Endothelial cell of umbilical vein (primary cell): ENCODE measurements around the gene NHSL2. TPM values are rescaled to one million over a fixed set of nuclear protein-coding genes. Genes with fewer than 3 reads are reported as not detected.

Source experiments
- BruUV-seq: library from RNA; stranded (reverse); fragments of 400-500 nt; replicated peaks from 2 replicates; lab custom pipeline; 2021; lab: Mats Ljungman, UMichigan
- CTCF ChIA-PET: fragments of 300-600, 350-600 bp; sonication (Branson Sonifier 250); formaldehyde crosslinking; loops from one replicate; lab custom pipeline; 2021; ENCODE audit warnings: antibody characterized with exemption, inconsistent platforms; lab: Charles Lee
- POLR2A ChIA-PET: fragments of 300-600, 350-600 bp; sonication (Branson Sonifier 250); formaldehyde crosslinking; loops from one replicate; lab custom pipeline; 2021; ENCODE audit warnings: antibody characterized with exemption, inconsistent platforms; lab: Charles Lee
- DNase-seq: peaks from one replicate; pipeline ENCODE4 v3.0.0-alpha.2; 2011; ENCODE audit warnings: low read depth, low spot score
- FAIRE-seq: peaks from 2 replicates; lab custom pipeline; 2011; peaks lifted over from hg19 to GRCh38; lab: Jason Lieb, UNC
- H2AFZ ChIP-seq: 2 replicates; pipeline ENCODE4 v1.6.0; 2012; ENCODE audit warnings: low read depth, low read length, control low read depth, inconsistent platforms
- H3K27ac ChIP-seq: 2 replicates; pipeline ENCODE4 v1.5.1; 2011; ENCODE audit warnings: low read depth, mild to moderate bottlenecking, control low read depth, low read length, moderate library complexity; ENCODE audit not compliant: insufficient read depth
- H3K27me3 ChIP-seq, 2 experiments: 2 replicates each; pipeline versions ENCODE4 v1.6.0 to v1.6.1; 2011; ENCODE audit warnings: low read length in 2 of 2, mixed read lengths in 1 of 2; ENCODE audit not compliant: control insufficient read depth in 2 of 2, insufficient read depth in 2 of 2
- H3K36me3 ChIP-seq, 2 experiments: 2 replicates in 1 of 2; 3 replicates in 1 of 2; pipeline ENCODE4 v1.5.1; 2011; ENCODE audit warnings: low read length in 2 of 2, mild to moderate bottlenecking in 1 of 2, moderate library complexity in 1 of 2; ENCODE audit not compliant: control insufficient read depth in 2 of 2, insufficient read depth in 2 of 2; ENCODE audit errors: extremely low read depth in 1 of 2
- H3K4me1 ChIP-seq: 3 replicates; pipeline ENCODE4 v1.5.1; 2011; ENCODE audit warnings: mild to moderate bottlenecking, low read length; ENCODE audit not compliant: control insufficient read depth, insufficient read depth; ENCODE audit errors: extremely low read depth
- H3K4me2 ChIP-seq: 2 replicates; pipeline ENCODE4 v1.6.1; 2011; ENCODE audit warnings: low read length, control low read depth, mixed read lengths; ENCODE audit not compliant: insufficient read depth
- H3K4me3 ChIP-seq, 3 experiments: fragments of 200-600 bp in 1 of 3; sonication (generic), shearing (Covaris generic) in 1 of 3; replicated peaks in 1 of 3; 2 replicates each; pipeline ENCODE4 v1.5.1; 2011 to 2016; ENCODE audit warnings: control low read depth in 3 of 3, low read length in 3 of 3, mild to moderate bottlenecking in 2 of 3, inconsistent platforms in 1 of 3, low read depth in 1 of 3, moderate library complexity in 1 of 3; ENCODE audit not compliant: insufficient read depth in 1 of 3
- H3K79me2 ChIP-seq: 2 replicates; pipeline ENCODE4 v1.6.0; 2012; ENCODE audit warnings: low read length, inconsistent platforms; ENCODE audit not compliant: control insufficient read depth, insufficient read depth
- H3K9ac ChIP-seq: replicated peaks from 2 replicates; pipeline ENCODE3; 2011; ENCODE audit warnings: low read length, control low read depth; ENCODE audit not compliant: insufficient read depth; ENCODE audit errors: extremely low read depth
- H3K9me1 ChIP-seq: replicated peaks from 3 replicates; pipeline ENCODE4 v1.6.0; 2011; ENCODE audit warnings: mild to moderate bottlenecking, low read length; ENCODE audit not compliant: control insufficient read depth, insufficient read depth; ENCODE audit errors: extremely low read depth
- H3K9me3 ChIP-seq: replicated peaks from 2 replicates; pipeline ENCODE4 v1.5.1; 2012; ENCODE audit warnings: low read length, inconsistent platforms; ENCODE audit not compliant: control insufficient read depth, insufficient read depth
- H4K20me1 ChIP-seq: replicated peaks from 2 replicates; pipeline ENCODE3; 2011; ENCODE audit warnings: mild to moderate bottlenecking, low read length; ENCODE audit not compliant: control insufficient read depth, insufficient read depth; ENCODE audit errors: extremely low read depth
- EZH2 ChIP-seq: IDR thresholded peaks from 2 replicates; pipeline ENCODE4 v1.6.1; 2012; ENCODE audit warnings: borderline replicate concordance, low read depth, mild to moderate bottlenecking, moderate library complexity, low read length, inconsistent platforms; ENCODE audit not compliant: severe bottlenecking
- FOS ChIP-seq: IDR thresholded peaks from 2 replicates; pipeline ENCODE4 v1.6.1; 2011; ENCODE audit warnings: mild to moderate bottlenecking, low read length, moderate library complexity, borderline replicate concordance; ENCODE audit not compliant: insufficient read depth
- GATA2 ChIP-seq: IDR thresholded peaks from 2 replicates; pipeline ENCODE4 v1.7.0; 2011; ENCODE audit warnings: low read depth, mild to moderate bottlenecking, moderate library complexity, mixed read lengths, low read length; ENCODE audit not compliant: insufficient read length, insufficient read depth
- JUN ChIP-seq: IDR thresholded peaks from 2 replicates; pipeline ENCODE4 v1.6.1; 2011; ENCODE audit warnings: borderline replicate concordance, low read depth; ENCODE audit not compliant: insufficient read length, insufficient read depth
- MYC ChIP-seq: IDR thresholded peaks from one replicate; pipeline ENCODE4 v1.6.1; 2011; ENCODE audit warnings: mild to moderate bottlenecking, low read depth, low read length
- POLR2A ChIP-seq: IDR thresholded peaks from 2 replicates; pipeline ENCODE4 v1.6.1; 2012; ENCODE audit warnings: low read depth, mild to moderate bottlenecking, control low read depth, low read length
- POLR2AphosphoS5 ChIP-seq: IDR thresholded peaks from 2 replicates; pipeline ENCODE4 v1.6.1; 2012; ENCODE audit warnings: low read depth, mild to moderate bottlenecking, control low read depth, low read length, moderate library complexity; ENCODE audit not compliant: insufficient read depth
- dilution Hi-C: fragments of 300-500 bp; cut with MboI; formaldehyde crosslinking; loops from one replicate; pipeline ENCODE4 v1.15.0; 2019; ENCODE audit warnings: low sequenced_read_pairs; ENCODE audit not compliant: extremely low pct_ligation_motif_present
- intact Hi-C: fragments of 100-400 bp; cut with micrococcal nuclease; formaldehyde crosslinking; loops from one replicate; pipeline ENCODE4 v1.10.0; 2022
- polyA plus RNA-seq, 4 experiments: library from polyadenylated mRNA; depleted of rRNA in 3 of 4; stranded (reverse) in 3 of 4; unstranded in 1 of 4; fragments of >200 nt; gene quantifications; 2 replicates each; pipeline versions ENCODE4 v1.2.1 to v1.2.3, GENCODE V29; 2011 to 2012; ENCODE audit warnings: missing spikeins in 1 of 4
- total RNA-seq: library from RNA; stranded (reverse); gene quantifications from 2 replicates; pipeline ENCODE4 v1.2.3, GENCODE V29; 2021
- TF ChIP-seq, protein P1 (sequence below), 2 donors: IDR thresholded peaks; 1 replicate in 1 of 2; 2 replicates in 1 of 2; pipeline ENCODE4 v1.5.1; 2011; ENCODE audit warnings: low read length in 2 of 2, mild to moderate bottlenecking in 2 of 2, moderate library complexity in 2 of 2, control low read depth in 1 of 2, inconsistent platforms in 1 of 2, low read depth in 1 of 2; ENCODE audit not compliant: insufficient read depth in 1 of 2; ENCODE audit errors: extremely low read depth in 1 of 2
- TF ChIP-seq, protein P2 (sequence below): IDR thresholded peaks from 2 replicates; pipeline ENCODE4 v1.6.1; 2011; ENCODE audit not compliant: insufficient read depth, insufficient read length

NHSL2 gene
- total and polyA plus RNA-seq, 2 donors (not counting 3 experiments of a cell fraction or from before 2014, with no cell fraction given), result 23.5 to 49.9 TPM

DNA sequence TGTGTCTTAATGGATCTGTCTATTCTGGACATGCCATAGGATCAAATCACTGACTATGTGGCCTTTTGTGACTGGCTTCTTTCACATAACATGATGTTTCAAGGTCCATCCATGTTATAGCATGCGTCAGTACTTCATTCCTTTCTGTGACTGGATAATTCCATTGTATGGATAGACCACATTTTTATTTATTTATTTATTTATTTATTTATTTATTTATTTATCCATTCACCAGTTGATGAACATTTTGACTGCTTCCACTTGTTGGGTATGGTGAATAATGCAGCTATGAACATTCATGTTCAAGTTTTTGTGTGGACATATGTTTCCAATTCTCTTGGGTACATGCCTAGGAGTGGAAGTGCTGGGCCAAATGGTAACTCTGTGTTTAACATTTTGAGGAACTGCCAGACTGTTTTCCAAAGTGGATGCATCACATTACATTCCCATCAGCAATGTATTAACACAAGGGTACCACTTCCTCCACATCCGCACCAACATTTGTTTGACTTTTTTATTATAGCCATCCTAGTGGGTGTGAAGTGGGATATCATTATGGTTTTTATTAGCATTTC is 207.1 kb downstream of the NHSL2 start:
- dilution Hi-C loops, result no loop called here
- Histone ChIP-seq H3K9me1 (peaks cover 2% of the 10 kb centered on the region), H3K36me3 (no peaks in the 10 kb centered on the region), H3K27me3 (no peaks in the 10 kb centered on the region), H3K4me2 (no peak overlapping the region), H3K79me2 (peaks cover 40% of the 10 kb centered on the region), H3K4me1 (peaks cover 16% of the 10 kb centered on the region), H3K9me3 (no peaks in the 10 kb centered on the region), H3K4me3 (no peak overlapping the region), H3K27ac (no peak overlapping the region), H2AFZ (no peak overlapping the region), H3K9ac (no peak overlapping the region), H4K20me1 (no peaks in the 10 kb centered on the region)
- ChIA-PET CTCF (no interaction called here), POLR2A (no interaction called here)
- TF ChIP-seq EZH2, result no peak
- TF ChIP-seq, protein P1, sequence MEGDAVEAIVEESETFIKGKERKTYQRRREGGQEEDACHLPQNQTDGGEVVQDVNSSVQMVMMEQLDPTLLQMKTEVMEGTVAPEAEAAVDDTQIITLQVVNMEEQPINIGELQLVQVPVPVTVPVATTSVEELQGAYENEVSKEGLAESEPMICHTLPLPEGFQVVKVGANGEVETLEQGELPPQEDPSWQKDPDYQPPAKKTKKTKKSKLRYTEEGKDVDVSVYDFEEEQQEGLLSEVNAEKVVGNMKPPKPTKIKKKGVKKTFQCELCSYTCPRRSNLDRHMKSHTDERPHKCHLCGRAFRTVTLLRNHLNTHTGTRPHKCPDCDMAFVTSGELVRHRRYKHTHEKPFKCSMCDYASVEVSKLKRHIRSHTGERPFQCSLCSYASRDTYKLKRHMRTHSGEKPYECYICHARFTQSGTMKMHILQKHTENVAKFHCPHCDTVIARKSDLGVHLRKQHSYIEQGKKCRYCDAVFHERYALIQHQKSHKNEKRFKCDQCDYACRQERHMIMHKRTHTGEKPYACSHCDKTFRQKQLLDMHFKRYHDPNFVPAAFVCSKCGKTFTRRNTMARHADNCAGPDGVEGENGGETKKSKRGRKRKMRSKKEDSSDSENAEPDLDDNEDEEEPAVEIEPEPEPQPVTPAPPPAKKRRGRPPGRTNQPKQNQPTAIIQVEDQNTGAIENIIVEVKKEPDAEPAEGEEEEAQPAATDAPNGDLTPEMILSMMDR (IDR thresholded peaks at IDR 0.05; ENCODE audit: extremely low read depth in 1 of 2, insufficient read depth in 1 of 2, low read depth in 1 of 2, low read length in 2 of 2), result no peak
- no peak for TF ChIP-seq JUN
- no peak for TF ChIP-seq POLR2AphosphoS5
- no peak for TF ChIP-seq FOS
- TF ChIP-seq, protein P2, sequence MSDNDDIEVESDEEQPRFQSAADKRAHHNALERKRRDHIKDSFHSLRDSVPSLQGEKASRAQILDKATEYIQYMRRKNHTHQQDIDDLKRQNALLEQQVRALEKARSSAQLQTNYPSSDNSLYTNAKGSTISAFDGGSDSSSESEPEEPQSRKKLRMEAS, result no peak
- no peak for TF ChIP-seq MYC
- TF ChIP-seq GATA2, result no peak
- TF ChIP-seq POLR2A, result no peak
- intact Hi-C loops, result no loop called here
- DNase-seq (no peak), FAIRE-seq (no peak)
- no TSS peak for BruUV-seq
